OCI-LY7 (cell line): Measurements from ENCODE around the gene PCBD1. TPM values are rescaled to one million over a fixed set of nuclear protein-coding genes. Genes with fewer than 3 reads are reported as not detected.
A peak's percentile ranks its signal among the peaks of the same experiment; 100 is the strongest.

Experiments used
- Bru-seq: library from RNA; stranded (reverse); fragments of 400-500 nt; gene quantifications from one replicate; lab custom pipeline; 2021; lab: Mats Ljungman, UMichigan
- BruChase-seq, 2 experiments: library from RNA; stranded (reverse); fragments of 400-500 nt; gene quantifications; one replicate each; lab custom pipeline; 2021; lab: Mats Ljungman, UMichigan
- BruUV-seq: library from RNA; stranded (reverse); fragments of 400-500 nt; replicated peaks from 2 replicates; lab custom pipeline; 2021; lab: Mats Ljungman, UMichigan
- CTCF ChIA-PET: fragments of 300-600 bp; sonication (Branson Sonifier 250); formaldehyde crosslinking; loops from one replicate; lab custom pipeline; 2022; ENCODE audit warnings: antibody characterized with exemption; ENCODE audit not compliant: unreplicated experiment; lab: Charles Lee
- POLR2A ChIA-PET: fragments of 300-600 bp; sonication (Branson Sonifier 250); formaldehyde crosslinking; loops from one replicate; lab custom pipeline; 2022; ENCODE audit warnings: antibody characterized with exemption; lab: Charles Lee
- DNase-seq: peaks from one replicate; pipeline ENCODE4 v3.0.0-alpha.2; 2015; ENCODE audit warnings: low spot score
- H2AFZ ChIP-seq: fragments of 200-600 bp; sonication (generic), shearing (Covaris generic); 2 replicates; pipeline ENCODE4 v1.6.1; 2014; ENCODE audit warnings: mild to moderate bottlenecking, antibody characterized with exemption, low read length, moderate library complexity
- H3K27ac ChIP-seq: fragments of 200-600 bp; sonication (generic); 2 replicates; pipeline ENCODE4 v1.5.1; 2014; ENCODE audit warnings: mixed run types, low read depth, mild to moderate bottlenecking, moderate library complexity, low read length, inconsistent platforms; ENCODE audit not compliant: poor library complexity, severe bottlenecking
- H3K36me3 ChIP-seq: fragments of 200-600 bp; sonication (generic); 2 replicates; pipeline ENCODE4 v1.6.1; 2014; ENCODE audit warnings: mild to moderate bottlenecking, antibody characterized with exemption, low read length, moderate library complexity, mixed read lengths; ENCODE audit not compliant: insufficient read depth
- H3K4me1 ChIP-seq: fragments of 200-600 bp; sonication (generic); 2 replicates; pipeline ENCODE4 v1.5.1; 2014; ENCODE audit warnings: mild to moderate bottlenecking, low read length; ENCODE audit not compliant: insufficient read depth, poor library complexity, severe bottlenecking
- H3K4me2 ChIP-seq: fragments of 200-600 bp; sonication (generic); 2 replicates; pipeline ENCODE4 v1.6.1; 2014; ENCODE audit warnings: mild to moderate bottlenecking, low read length
- H3K4me3 ChIP-seq: fragments of 200-600 bp; sonication (generic); 2 replicates; pipeline ENCODE4 v1.5.1; 2014; ENCODE audit warnings: mild to moderate bottlenecking, low read depth, low read length; ENCODE audit not compliant: poor library complexity, severe bottlenecking
- H3K79me2 ChIP-seq: fragments of 200-600 bp; sonication (generic); 2 replicates; pipeline ENCODE4 v1.6.1; 2016; ENCODE audit warnings: low read depth, mild to moderate bottlenecking, low read length, moderate library complexity, mixed read lengths; ENCODE audit not compliant: insufficient read depth
- H3K9me2 ChIP-seq: fragments of 200-600 bp; sonication (generic); 2 replicates; pipeline ENCODE4 v1.6.1; 2016; ENCODE audit warnings: mild to moderate bottlenecking, low read length, mixed read lengths; ENCODE audit not compliant: insufficient read depth
- H3K9me3 ChIP-seq: fragments of 200-600 bp; sonication (generic); 2 replicates; pipeline ENCODE4 v1.6.1; 2014; ENCODE audit warnings: mild to moderate bottlenecking, mixed run types, low read length, mixed read lengths
- H4K20me1 ChIP-seq: fragments of 200-600 bp; sonication (generic); 2 replicates; pipeline ENCODE4 v1.6.1; 2014; ENCODE audit warnings: mild to moderate bottlenecking, antibody characterized with exemption, low read length, moderate library complexity, mixed read lengths; ENCODE audit not compliant: insufficient read depth
- EZH2phosphoT487 ChIP-seq: fragments of 200-600 bp; sonication (generic); IDR thresholded peaks from 2 replicates; pipeline ENCODE4 v1.6.1; 2018; ENCODE audit warnings: low read depth, borderline replicate concordance, mild to moderate bottlenecking, mixed run types, antibody characterized with exemption, low read length, moderate library complexity, mixed read lengths
- intact Hi-C: fragments of 100-400 bp; cut with micrococcal nuclease; formaldehyde crosslinking; loops from one replicate; pipeline ENCODE4 v1.10.0; 2022; ENCODE audit not compliant: unreplicated experiment
- long read RNA-seq: library from polyadenylated mRNA; stranded (forward); transcript quantifications from one replicate; pipeline ENCODE4 v2.0.0, GENCODE V29; 2022
- total RNA-seq, 2 experiments: library from RNA; depleted of rRNA in 1 of 2; stranded (reverse); fragments of >200 nt in 1 of 2; shearing (Covaris generic) in 1 of 2; gene quantifications; 2 replicates each; pipeline ENCODE4 v1.2.3, GENCODE V29; 2014 to 2022
- TF ChIP-seq, protein P1 (sequence below): fragments of 200-600 bp; sonication (generic); conservative IDR thresholded peaks from 2 replicates; pipeline ENCODE4 v1.5.1; 2014; ENCODE audit warnings: mild to moderate bottlenecking, antibody characterized with exemption, low read length, moderate library complexity, mixed read lengths

Gene PCBD1
- total RNA-seq (2014; rRNA removed; shearing (Covaris generic)): 4.9 and 7.9 TPM in 2 replicates
- 20.7 and 25.4 TPM in 2 replicates for total RNA-seq (2022)
- percentile 44 among the genes with signal in this experiment for Bru-seq, nascent RNA
- BruChase-seq, experiment 1, labeled RNA remaining after a 6-hour chase: percentile 51 among the genes with signal in this experiment
- BruChase-seq, experiment 2, labeled RNA remaining after a 2-hour chase: percentile 42 among the genes with signal in this experiment
- long read RNA-seq, transcript PCBD1-201 (4 exons, 1,006 nt): major isoform, 14 of 20 reads
- long read RNA-seq, partial matches to known transcripts: 0 of 20 reads
- long read RNA-seq, other reads (novel, unspliced or antisense): 3 of 20 reads

DNA sequence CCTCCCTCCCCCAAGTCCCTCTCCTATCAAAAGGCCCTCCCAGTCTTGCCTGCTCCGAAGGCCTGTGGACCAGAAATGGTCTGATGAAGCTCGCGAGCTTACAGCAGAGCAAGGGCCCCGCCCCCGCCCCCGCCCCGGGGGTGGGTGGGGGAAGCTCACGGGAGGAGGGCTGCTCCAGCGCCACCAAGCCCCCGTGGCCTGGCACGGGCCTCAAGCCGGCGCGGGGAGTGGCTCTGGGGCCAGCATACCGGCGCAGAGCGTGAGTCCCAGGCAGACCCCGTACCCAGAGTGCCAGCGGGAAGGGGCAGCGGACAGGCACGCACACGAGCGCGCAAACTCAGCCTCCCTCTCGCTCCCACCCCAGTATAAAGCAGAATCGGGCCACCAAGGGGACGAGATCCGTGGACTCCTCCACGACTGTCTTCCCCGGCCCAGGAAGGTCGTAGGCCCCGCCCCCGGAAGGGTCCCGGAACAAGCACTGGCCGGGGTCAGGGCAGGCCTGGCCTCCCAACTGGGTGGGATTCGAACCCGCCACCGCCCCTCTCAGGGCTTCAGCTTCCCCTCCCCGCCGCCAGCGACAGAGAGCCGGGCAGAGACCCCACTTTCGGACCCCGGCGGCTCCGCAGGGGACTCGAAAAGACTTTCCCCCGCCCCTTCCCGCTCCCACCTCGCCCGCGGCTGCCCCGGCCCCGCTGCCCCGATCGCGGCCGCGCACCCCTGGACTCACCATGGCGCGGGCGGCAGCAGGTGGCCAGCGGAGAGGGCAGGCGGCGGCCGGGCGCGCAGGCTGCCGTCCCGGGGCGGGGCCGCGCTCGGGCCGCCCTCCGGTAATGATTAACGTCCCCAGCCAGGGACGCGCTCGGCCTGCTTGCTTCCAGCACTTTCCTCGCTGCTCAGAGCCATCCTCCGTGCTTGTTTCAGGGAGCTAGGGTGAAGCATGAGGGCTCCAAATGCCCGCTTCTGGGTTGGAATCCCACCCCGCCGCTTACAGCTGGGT lies at the start of gene PCBD1:
Gene PCBD1, minus strand, starts transcription at position 762 of the 997 bp plus-strand sequence. Its CDS starts 32 bp downstream, at position 730.
- peak within 1 kb of the TSS; percentile 74 for H3K4me3 ChIP-seq
- no peaks in the 10 kb centered on the region for H3K79me2 ChIP-seq
- TF ChIP-seq, protein P1, sequence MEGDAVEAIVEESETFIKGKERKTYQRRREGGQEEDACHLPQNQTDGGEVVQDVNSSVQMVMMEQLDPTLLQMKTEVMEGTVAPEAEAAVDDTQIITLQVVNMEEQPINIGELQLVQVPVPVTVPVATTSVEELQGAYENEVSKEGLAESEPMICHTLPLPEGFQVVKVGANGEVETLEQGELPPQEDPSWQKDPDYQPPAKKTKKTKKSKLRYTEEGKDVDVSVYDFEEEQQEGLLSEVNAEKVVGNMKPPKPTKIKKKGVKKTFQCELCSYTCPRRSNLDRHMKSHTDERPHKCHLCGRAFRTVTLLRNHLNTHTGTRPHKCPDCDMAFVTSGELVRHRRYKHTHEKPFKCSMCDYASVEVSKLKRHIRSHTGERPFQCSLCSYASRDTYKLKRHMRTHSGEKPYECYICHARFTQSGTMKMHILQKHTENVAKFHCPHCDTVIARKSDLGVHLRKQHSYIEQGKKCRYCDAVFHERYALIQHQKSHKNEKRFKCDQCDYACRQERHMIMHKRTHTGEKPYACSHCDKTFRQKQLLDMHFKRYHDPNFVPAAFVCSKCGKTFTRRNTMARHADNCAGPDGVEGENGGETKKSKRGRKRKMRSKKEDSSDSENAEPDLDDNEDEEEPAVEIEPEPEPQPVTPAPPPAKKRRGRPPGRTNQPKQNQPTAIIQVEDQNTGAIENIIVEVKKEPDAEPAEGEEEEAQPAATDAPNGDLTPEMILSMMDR: no peak
- no peak for TF ChIP-seq EZH2phosphoT487
- H3K4me1 ChIP-seq: peaks cover 5% of the 10 kb centered on the region
- no peaks in the 10 kb centered on the region for H3K9me2 ChIP-seq
- intact Hi-C loops: no loop called here
- H2AFZ ChIP-seq: peak within 1 kb of the TSS; percentile 90
- peak; percentile 48 for DNase-seq
- POLR2A ChIA-PET: interaction anchor here (0.6 to 1.1 kb wide), 3 partner anchors 14 to 484 kb away, joined by 3 to 4 read pairs (median 3); partner anchors contain the start of gene EIF4EBP2
- no peaks in the 10 kb centered on the region for H3K9me3 ChIP-seq
- CTCF ChIA-PET: no interaction called here
- H3K4me2 ChIP-seq: peak within 1 kb of the TSS; percentile 87
- no peak within 1 kb of the TSS for H3K27ac ChIP-seq
- H4K20me1 ChIP-seq: no peaks in the 10 kb centered on the region
- no peaks in the 10 kb centered on the region for H3K36me3 ChIP-seq
- no TSS peak for BruUV-seq

GRCh38 chr10:70937661-70938060 lies 49.3 kb upstream of the PCBD1 start:
- no peak for DNase-seq
- H3K27ac ChIP-seq: no peak overlapping the region
- intact Hi-C loops: no loop called here
- ChIA-PET CTCF (no interaction called here), POLR2A (no interaction called here)
- no peaks in the 10 kb centered on the region for H3K79me2 ChIP-seq
- no peak for TF ChIP-seq EZH2phosphoT487
- TF ChIP-seq, protein P1: no peak
- no peak overlapping the region for H3K4me2 ChIP-seq
- no peak overlapping the region for H3K4me3 ChIP-seq
- H3K4me1 ChIP-seq: no peaks in the 10 kb centered on the region
- no peaks in the 10 kb centered on the region for H3K9me2 ChIP-seq
- BruUV-seq: no TSS peak
- no peaks in the 10 kb centered on the region for H4K20me1 ChIP-seq
- H2AFZ ChIP-seq: no peak overlapping the region
- no peaks in the 10 kb centered on the region for H3K9me3 ChIP-seq
- H3K36me3 ChIP-seq: no peaks in the 10 kb centered on the region
